Measurements from ENCODE around the gene DHX9.

DHX9 gene

DNA sequence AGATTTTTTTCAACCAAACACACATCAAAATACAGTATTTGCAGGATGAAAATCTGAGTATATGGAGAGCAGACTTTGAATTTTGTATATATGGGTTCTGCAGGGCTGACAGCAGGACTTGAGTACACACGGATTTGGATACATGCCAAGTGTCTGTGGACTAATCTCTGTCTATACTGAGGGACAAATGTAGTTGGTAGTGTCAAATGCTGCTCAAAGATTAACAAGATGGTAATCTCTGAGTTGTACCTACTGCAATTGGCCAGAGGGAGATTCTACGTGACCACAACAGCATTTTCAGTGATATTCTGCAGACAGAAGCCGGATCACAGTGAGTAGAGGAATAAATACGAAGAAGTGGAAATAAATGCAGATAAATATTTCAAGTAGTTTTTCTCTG is 70.4 kb downstream of the DHX9 start:
- H3K9me3 ChIP-seq (ENCODE audit: control insufficient read depth in 5 of 5, low read length in 5 of 5) = peaks cover 0 to 8% (median 2%) of the 10 kb centered on the region in 5 donors
- H3K36me3 ChIP-seq (ENCODE audit: control insufficient read depth in 5 of 5, insufficient read depth in 5 of 5, low read length in 5 of 5) = no peaks in the 10 kb centered on the region
- no peak overlapping the region for H3K27ac ChIP-seq (ENCODE audit: low read depth, low read length)
- no peaks in the 10 kb centered on the region for H3K4me1 ChIP-seq (ENCODE audit: control insufficient read depth in 5 of 5, insufficient read depth in 5 of 5, low read length in 5 of 5)
- H3K4me3 ChIP-seq (ENCODE audit: low read depth in 1 of 5, low read length in 5 of 5) = no peak overlapping the region
- H3K9ac ChIP-seq (ENCODE audit: low read length in 5 of 5) = no peak overlapping the region
- H3K27me3 ChIP-seq (ENCODE audit: control insufficient read depth in 5 of 5, insufficient read depth in 4 of 5, low read length in 5 of 5) = no peaks in the 10 kb centered on the region

- H3K4me3 ChIP-seq (ENCODE audit: low read depth in 1 of 5, low read length in 5 of 5) = no peak overlapping the region
- H3K27ac ChIP-seq (ENCODE audit: low read depth, low read length) = no peak overlapping the region
- no peaks in the 10 kb centered on the region for H3K36me3 ChIP-seq (ENCODE audit: control insufficient read depth in 5 of 5, insufficient read depth in 5 of 5, low read length in 5 of 5)
- H3K4me1 ChIP-seq (ENCODE audit: control insufficient read depth in 5 of 5, insufficient read depth in 5 of 5, low read length in 5 of 5) = no peaks in the 10 kb centered on the region
- H3K27me3 ChIP-seq (ENCODE audit: control insufficient read depth in 5 of 5, insufficient read depth in 4 of 5, low read length in 5 of 5) = no peaks in the 10 kb centered on the region
- H3K9me3 ChIP-seq (ENCODE audit: control insufficient read depth in 5 of 5, low read length in 5 of 5) = peaks cover 0 to 8% (median 2%) of the 10 kb centered on the region in 5 donors
- no peak overlapping the region for H3K9ac ChIP-seq (ENCODE audit: low read length in 5 of 5)
Observed at GRCh38 chr1:182910143-182910542, 71.0 kb downstream of the DHX9 start.

DNA sequence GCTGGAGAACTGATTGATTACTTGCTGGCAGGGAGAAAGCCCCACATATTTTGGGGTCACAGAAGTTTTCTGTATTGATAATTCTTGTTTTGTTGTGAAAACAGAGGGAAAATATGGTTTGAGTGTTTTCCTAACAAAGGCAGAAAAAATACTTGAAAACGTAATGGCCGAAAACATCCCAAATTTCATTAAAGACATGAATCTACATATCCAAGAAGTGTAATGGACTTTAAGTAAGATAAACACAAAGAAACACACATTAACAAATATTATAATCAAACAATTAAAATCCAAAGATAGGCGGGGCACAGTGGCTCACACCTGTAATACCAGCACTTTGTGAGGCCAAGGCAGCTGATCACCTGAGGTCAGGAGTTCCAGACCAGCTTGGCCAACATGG is 74.3 kb downstream of the DHX9 start:
- no peaks in the 10 kb centered on the region for H3K36me3 ChIP-seq (ENCODE audit: control insufficient read depth in 5 of 5, insufficient read depth in 5 of 5, low read length in 5 of 5)
- no peaks in the 10 kb centered on the region for H3K27me3 ChIP-seq (ENCODE audit: control insufficient read depth in 5 of 5, insufficient read depth in 4 of 5, low read length in 5 of 5)
- H3K4me1 ChIP-seq (ENCODE audit: control insufficient read depth in 5 of 5, insufficient read depth in 5 of 5, low read length in 5 of 5) = no peaks in the 10 kb centered on the region
- no peak overlapping the region for H3K4me3 ChIP-seq (ENCODE audit: low read depth in 1 of 5, low read length in 5 of 5)
- no peak overlapping the region for H3K9ac ChIP-seq (ENCODE audit: low read length in 5 of 5)
- H3K27ac ChIP-seq (ENCODE audit: low read depth, low read length) = no peak overlapping the region
- H3K9me3 ChIP-seq (ENCODE audit: control insufficient read depth in 5 of 5, low read length in 5 of 5) = peaks cover 0 to 8% (median 2%) of the 10 kb centered on the region in 5 donors

DNA sequence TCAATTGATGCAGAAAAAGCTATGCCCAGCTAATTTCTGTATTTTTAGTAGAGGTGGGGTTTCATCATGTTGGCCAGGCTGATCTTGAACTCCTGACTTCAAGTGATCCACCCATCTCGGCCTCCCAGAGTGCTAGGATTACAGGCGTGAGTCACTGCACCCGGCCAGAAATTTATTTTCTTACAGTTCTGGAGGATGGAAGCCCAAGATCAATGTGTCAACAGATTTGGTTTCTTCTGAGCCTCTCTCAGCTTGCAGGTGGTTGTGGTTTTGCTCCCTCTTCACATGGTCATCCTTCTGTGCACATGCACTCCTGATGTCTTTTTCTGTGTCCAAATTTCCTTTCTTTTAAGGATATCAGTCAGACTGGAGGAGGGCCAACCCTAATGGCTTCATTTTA is 78.2 kb downstream of the DHX9 start:
- H3K4me3 ChIP-seq (ENCODE audit: low read depth in 1 of 5, low read length in 5 of 5) = no peak overlapping the region
- H3K4me1 ChIP-seq (ENCODE audit: control insufficient read depth in 5 of 5, insufficient read depth in 5 of 5, low read length in 5 of 5) = no peaks in the 10 kb centered on the region
- H3K36me3 ChIP-seq (ENCODE audit: control insufficient read depth in 5 of 5, insufficient read depth in 5 of 5, low read length in 5 of 5) = no peaks in the 10 kb centered on the region
- H3K9me3 ChIP-seq (ENCODE audit: control insufficient read depth in 5 of 5, low read length in 5 of 5) = peaks cover 0 to 8% (median 2%) of the 10 kb centered on the region in 5 donors
- no peak overlapping the region for H3K9ac ChIP-seq (ENCODE audit: low read length in 5 of 5)
- peaks cover 0 to 2% (median 0%) of the 10 kb centered on the region in 5 donors for H3K27me3 ChIP-seq (ENCODE audit: control insufficient read depth in 5 of 5, insufficient read depth in 4 of 5, low read length in 5 of 5)
- no peak overlapping the region for H3K27ac ChIP-seq (ENCODE audit: low read depth, low read length)

DNA sequence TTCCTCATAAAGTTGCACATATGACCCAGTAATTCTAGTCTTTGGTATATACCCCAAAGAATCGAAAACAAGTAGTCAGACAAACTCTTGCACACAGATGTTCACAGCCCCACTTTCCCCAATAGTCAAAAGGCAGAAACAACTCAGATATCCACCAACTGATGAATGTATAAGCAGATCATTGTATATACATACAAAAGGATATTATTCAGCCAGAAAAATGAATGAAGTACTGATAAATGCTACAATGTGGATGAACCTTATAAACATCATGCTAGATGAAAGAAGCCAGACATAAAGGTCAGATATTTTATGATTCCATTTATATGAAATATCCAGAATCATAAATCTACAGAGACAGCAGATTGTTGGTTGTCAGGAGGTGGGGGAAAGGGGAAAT is 86.5 kb downstream of the DHX9 start:
- Histone ChIP-seq H3K27ac (ENCODE audit: low read depth, low read length) (no peak overlapping the region), H3K4me3 (ENCODE audit: low read depth in 1 of 5, low read length in 5 of 5) (no peak overlapping the region), H3K4me1 (ENCODE audit: control insufficient read depth in 5 of 5, insufficient read depth in 5 of 5, low read length in 5 of 5) (no peaks in the 10 kb centered on the region), H3K36me3 (ENCODE audit: control insufficient read depth in 5 of 5, insufficient read depth in 5 of 5, low read length in 5 of 5) (no peaks in the 10 kb centered on the region), H3K27me3 (ENCODE audit: control insufficient read depth in 5 of 5, insufficient read depth in 4 of 5, low read length in 5 of 5) (no peaks in the 10 kb centered on the region), H3K9me3 (ENCODE audit: control insufficient read depth in 5 of 5, low read length in 5 of 5) (no peaks in the 10 kb centered on the region), H3K9ac (ENCODE audit: low read length in 5 of 5) (no peak overlapping the region)

DNA sequence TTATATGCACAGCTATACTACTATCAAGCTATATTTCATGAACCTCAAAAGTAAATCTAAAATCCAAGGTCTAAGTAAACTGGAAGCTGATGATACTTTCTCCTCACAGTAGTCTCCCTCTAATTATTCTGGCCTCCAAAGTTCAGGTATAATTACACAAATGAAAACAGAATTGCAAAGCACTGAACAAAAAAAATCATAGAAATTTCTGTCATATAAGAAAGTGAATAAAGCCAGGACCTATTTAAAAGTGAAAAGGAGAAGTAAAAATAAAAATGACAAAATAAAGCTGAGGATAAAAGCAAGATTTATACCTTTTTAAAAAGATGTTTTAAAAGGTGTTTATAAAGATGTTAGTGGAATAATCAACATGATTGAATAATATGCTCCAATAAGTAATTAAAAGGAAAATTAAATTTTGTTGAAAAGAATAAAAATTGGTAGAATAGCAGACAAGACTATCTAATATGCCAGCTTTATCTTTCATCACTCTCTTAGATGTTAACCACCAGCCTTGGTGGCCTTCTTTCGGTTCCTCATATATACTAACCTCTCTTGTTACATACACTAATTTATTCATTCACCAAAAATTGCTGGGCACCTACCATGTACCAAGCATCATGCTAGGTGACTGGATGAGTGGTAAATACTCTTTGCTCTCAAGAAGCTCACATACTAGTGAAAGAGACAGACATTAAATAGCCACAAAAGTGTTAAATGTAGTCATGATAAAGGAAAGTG is 88.7 kb downstream of the DHX9 start:
- no peaks in the 10 kb centered on the region for H3K36me3 ChIP-seq (ENCODE audit: control insufficient read depth in 5 of 5, insufficient read depth in 5 of 5, low read length in 5 of 5)
- H3K4me3 ChIP-seq (ENCODE audit: low read depth in 1 of 5, low read length in 5 of 5) = no peak overlapping the region
- H3K4me1 ChIP-seq (ENCODE audit: control insufficient read depth in 5 of 5, insufficient read depth in 5 of 5, low read length in 5 of 5) = no peaks in the 10 kb centered on the region
- H3K27ac ChIP-seq (ENCODE audit: low read depth, low read length) = no peak overlapping the region
- no peaks in the 10 kb centered on the region for H3K9me3 ChIP-seq (ENCODE audit: control insufficient read depth in 5 of 5, low read length in 5 of 5)
- H3K9ac ChIP-seq (ENCODE audit: low read length in 5 of 5) = no peak overlapping the region
- no peaks in the 10 kb centered on the region for H3K27me3 ChIP-seq (ENCODE audit: control insufficient read depth in 5 of 5, insufficient read depth in 4 of 5, low read length in 5 of 5)

DNA sequence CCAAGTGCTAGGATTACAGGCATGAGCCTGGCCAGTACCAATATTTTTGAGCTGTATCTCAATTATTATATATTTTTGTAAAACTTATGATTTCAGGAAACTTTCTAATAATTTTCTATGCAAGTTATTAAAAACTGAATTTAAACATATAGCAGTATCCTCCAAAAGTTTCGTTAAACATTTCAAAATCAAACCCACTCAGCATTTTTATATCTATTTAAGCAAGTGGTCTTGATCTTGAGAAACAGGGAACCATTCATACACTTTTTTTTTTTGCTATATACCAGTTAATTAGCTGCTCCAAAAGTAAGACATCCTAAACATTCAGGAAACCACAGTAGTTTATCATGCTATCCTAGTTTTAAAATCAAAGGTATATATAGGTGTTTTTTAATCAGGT is 91.8 kb downstream of the DHX9 start:
- no peaks in the 10 kb centered on the region for H3K36me3 ChIP-seq (ENCODE audit: control insufficient read depth in 5 of 5, insufficient read depth in 5 of 5, low read length in 5 of 5)
- H3K27me3 ChIP-seq (ENCODE audit: control insufficient read depth in 5 of 5, insufficient read depth in 4 of 5, low read length in 5 of 5) = no peaks in the 10 kb centered on the region
- H3K27ac ChIP-seq (ENCODE audit: low read depth, low read length) = no peak overlapping the region
- H3K4me1 ChIP-seq (ENCODE audit: control insufficient read depth in 5 of 5, insufficient read depth in 5 of 5, low read length in 5 of 5) = no peaks in the 10 kb centered on the region
- no peak overlapping the region for H3K9ac ChIP-seq (ENCODE audit: low read length in 5 of 5)
- H3K9me3 ChIP-seq (ENCODE audit: control insufficient read depth in 5 of 5, low read length in 5 of 5) = peaks cover 0 to 10% (median 4%) of the 10 kb centered on the region in 5 donors
- no peak overlapping the region for H3K4me3 ChIP-seq (ENCODE audit: low read depth in 1 of 5, low read length in 5 of 5)

DNA sequence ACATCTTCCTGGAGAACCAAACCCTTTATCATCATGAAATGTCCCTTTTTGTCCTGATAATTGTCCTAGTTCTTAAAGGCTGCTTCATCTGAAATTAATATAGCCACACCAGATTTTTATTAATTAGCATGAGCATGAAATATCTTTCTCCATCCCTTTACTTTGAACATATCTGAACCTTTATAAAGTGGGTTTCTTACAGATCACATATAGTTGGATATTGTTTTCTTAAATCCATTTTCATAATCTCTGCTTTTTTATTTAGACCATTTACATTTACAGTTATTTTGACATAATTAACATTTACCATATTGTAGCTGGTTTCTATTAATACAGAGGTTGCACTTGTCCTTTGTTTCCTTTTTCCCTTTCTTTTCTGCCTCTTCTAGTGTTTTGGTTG is 96.6 kb downstream of the DHX9 start:
- Histone ChIP-seq H3K36me3 (ENCODE audit: control insufficient read depth in 5 of 5, insufficient read depth in 5 of 5, low read length in 5 of 5) (no peaks in the 10 kb centered on the region), H3K4me1 (ENCODE audit: control insufficient read depth in 5 of 5, insufficient read depth in 5 of 5, low read length in 5 of 5) (no peaks in the 10 kb centered on the region), H3K9me3 (ENCODE audit: control insufficient read depth in 5 of 5, low read length in 5 of 5) (peaks cover 0 to 10% (median 4%) of the 10 kb centered on the region in 5 donors), H3K27ac (ENCODE audit: low read depth, low read length) (no peak overlapping the region), H3K9ac (ENCODE audit: low read length in 5 of 5) (no peak overlapping the region), H3K27me3 (ENCODE audit: control insufficient read depth in 5 of 5, insufficient read depth in 4 of 5, low read length in 5 of 5) (no peaks in the 10 kb centered on the region), H3K4me3 (ENCODE audit: low read depth in 1 of 5, low read length in 5 of 5) (no peak overlapping the region)

Data from subcutaneous abdominal adipose tissue (tissue), 5 donors.